ENCODE results near the gene PIGU. TPM values are rescaled to one million over a fixed set of nuclear protein-coding genes. Genes with fewer than 3 reads are reported as not detected.

Gene PIGU
- total and polyA plus RNA-seq, 2 of the 13 experiments (the other 11 are each of a cell fraction or from before 2014, with no cell fraction given) = 45.5 to 231 TPM

- TF ChIP-seq ZNF639 (CRISPR knock-in tag; conservative IDR thresholded peaks at IDR 0.05) = no peak
- peak; percentile 50; the same call in 1 of the 2 replicates for TF ChIP-seq ZC3H13 (CRISPR knock-in tag; IDR thresholded peaks at IDR 0.05)
- TF ChIP-seq CBX5 (CRISPR knock-in tag; IDR thresholded peaks at IDR 0.05; ENCODE audit: borderline replicate concordance) = no peak
- peak; percentile 95 for TF ChIP-seq TFAP4 (IDR thresholded peaks at IDR 0.05; ENCODE audit: borderline replicate concordance, low read depth)
- TF ChIP-seq ZNF383 (CRISPR knock-in tag; IDR thresholded peaks at IDR 0.05; ENCODE audit: borderline replicate concordance) = no peak
- no peak for TF ChIP-seq ZBTB8A (CRISPR knock-in tag; IDR thresholded peaks at IDR 0.05; ENCODE audit: borderline replicate concordance, low read depth)
- peak; percentile 70; the same call in 1 of the 2 replicates for TF ChIP-seq GZF1 (CRISPR knock-in tag; IDR thresholded peaks at IDR 0.05)
- peak; percentile 84; the same call in 1 of the 2 replicates for TF ChIP-seq ELF4 (CRISPR knock-in tag; IDR thresholded peaks at IDR 0.05; ENCODE audit: borderline replicate concordance)
- peak; percentile 65 for TF ChIP-seq FOXP4 (CRISPR knock-in tag; IDR thresholded peaks at IDR 0.05)
- no peak for TF ChIP-seq RFXANK (CRISPR knock-in tag; IDR thresholded peaks at IDR 0.05)
- TF ChIP-seq MTF2 (CRISPR knock-in tag; IDR thresholded peaks at IDR 0.05; ENCODE audit: borderline replicate concordance) = no peak
- no peak for TF ChIP-seq NPAS2 (CRISPR knock-in tag; IDR thresholded peaks at IDR 0.05; ENCODE audit: borderline replicate concordance)
- no peak for TF ChIP-seq MXI1 (IDR thresholded peaks at IDR 0.05; ENCODE audit: borderline replicate concordance, low read depth, low read length)
- 0 out of 2 replicates have a peak, but pooled peaks have one; percentile 38 for TF ChIP-seq ZNF446 (CRISPR knock-in tag; IDR thresholded peaks at IDR 0.05)
- TF ChIP-seq ZSCAN29 (CRISPR knock-in tag; conservative IDR thresholded peaks at IDR 0.05) = peak; percentile 40
- TF ChIP-seq CEBPG (CRISPR knock-in tag; IDR thresholded peaks at IDR 0.05) = peak; percentile 59
- no peak for TF ChIP-seq ZNF572 (CRISPR knock-in tag; IDR thresholded peaks at IDR 0.05)
- no peak for TF ChIP-seq KDM4B (CRISPR knock-in tag; IDR thresholded peaks at IDR 0.05)
- no peak for TF ChIP-seq SMYD3 (CRISPR knock-in tag; IDR thresholded peaks at IDR 0.05)
- TF ChIP-seq ZNF232 (CRISPR knock-in tag; IDR thresholded peaks at IDR 0.05; ENCODE audit: borderline replicate concordance) = peak; percentile 33; the same call in 1 of the 2 replicates
- TF ChIP-seq ZBTB25 (CRISPR knock-in tag; IDR thresholded peaks at IDR 0.05) = no peak; the same call in none of the 2 replicates
- TF ChIP-seq THAP7 (CRISPR knock-in tag; IDR thresholded peaks at IDR 0.05) = peak; percentile 49; the same call in 1 of the 2 replicates
- TF ChIP-seq MTA3 (CRISPR knock-in tag; IDR thresholded peaks at IDR 0.05) = no peak
These were observed 164.5 kb downstream of the PIGU start (continued) for GRCh38 chr20:34512266-34512954.
